Measurements from ENCODE around the gene ERCC1.
"Not testable (repeated sequence)": the region's sequence is repeated elsewhere in the genome, so short reads cannot be mapped to it uniquely, and the experiment has no call there.

ERCC1 gene

GRCh38 chr19:45408830-45409556 is 14.7 kb downstream of the ERCC1 start:
- no peak for TF ChIP-seq CTCF (conservative IDR thresholded peaks at IDR 0.05; ENCODE audit: low read depth, low read length)
- no peak for DNase-seq (ENCODE audit: low read depth)
- H3K4me3 ChIP-seq (ENCODE audit: low read depth, low read length) = no peak overlapping the region

GRCh38 chr19:45408121-45408520 is 15.6 kb downstream of the ERCC1 start:
- no peak for TF ChIP-seq CTCF (conservative IDR thresholded peaks at IDR 0.05; ENCODE audit: low read depth, low read length)
- no peak for DNase-seq (ENCODE audit: low read depth)
- no peak overlapping the region for H3K4me3 ChIP-seq (ENCODE audit: low read depth, low read length)

- H3K4me3 ChIP-seq (ENCODE audit: low read depth, low read length); DNase-seq (ENCODE audit: low read depth): not testable (repeated sequence)
Observed at GRCh38 chr19:45407585-45407984, 16.1 kb downstream of the ERCC1 start.

GRCh38 chr19:45407091-45407375 is 16.7 kb downstream of the ERCC1 start:
- peak overlapping the region; percentile 94 for H3K4me3 ChIP-seq (ENCODE audit: low read depth, low read length)
- no peak for TF ChIP-seq CTCF (conservative IDR thresholded peaks at IDR 0.05; ENCODE audit: low read depth, low read length)
- no peak for DNase-seq (ENCODE audit: low read depth)

- peak; percentile 88 for DNase-seq (ENCODE audit: low read depth)
- peak within 1 kb of the TSS; percentile 94 for H3K4me3 ChIP-seq (ENCODE audit: low read depth, low read length)
- TF ChIP-seq CTCF (conservative IDR thresholded peaks at IDR 0.05; ENCODE audit: low read depth, low read length) = no peak
Observed at GRCh38 chr19:45406226-45407090, 17.3 kb downstream of the ERCC1 start, which contains the start of gene POLR1G. Gene POLR1G, plus strand, starts transcription at chr19:45406644. Its CDS starts 53 bp downstream, at chr19:45406697.

GRCh38 chr19:45405435-45406225 is 18.1 kb downstream of the ERCC1 start:
- no peak for TF ChIP-seq CTCF (conservative IDR thresholded peaks at IDR 0.05; ENCODE audit: low read depth, low read length)
- H3K4me3 ChIP-seq (ENCODE audit: low read depth, low read length) = peak overlapping the region; percentile 94
- DNase-seq (ENCODE audit: low read depth) = peak; percentile 90

All from choroid plexus epithelial cell (primary cell).